ENCODE results near the gene MDH2.

DNA sequence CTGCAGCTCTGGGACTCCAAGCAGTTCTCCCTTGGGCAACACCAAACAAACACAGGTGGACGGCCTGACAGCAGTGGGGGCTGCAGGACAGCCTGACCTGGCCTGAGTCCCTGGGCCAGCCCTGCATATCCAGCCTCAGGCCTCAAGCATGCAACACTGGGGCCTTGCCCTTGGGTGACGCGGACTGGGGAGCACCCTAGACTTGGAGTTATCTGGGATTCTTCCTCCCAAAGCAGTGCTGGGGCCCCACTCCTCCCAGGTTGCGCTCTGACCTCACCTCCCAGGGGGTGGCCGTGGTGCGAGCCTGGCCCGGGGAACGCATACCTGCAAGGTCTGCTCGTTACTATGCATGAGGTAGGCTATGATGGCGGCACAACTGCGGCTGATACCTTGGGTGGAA, 47.3 kb upstream of the MDH2 start:
- TF ChIP-seq POLR2AphosphoS5 (IDR thresholded peaks at IDR 0.05; ENCODE audit: low read depth, low read length) (no peak), POLR2A (IDR thresholded peaks at IDR 0.05; ENCODE audit: low read depth, low read length) (no peak)

Measured in GM12891 (cell line).